Gastrocnemius medialis (tissue), 4 donors: ENCODE data around the gene PTPRR. TPM values are rescaled to one million over a fixed set of nuclear protein-coding genes. Genes with fewer than 3 reads are reported as not detected.

ENCODE experiments used
- ATAC-seq, 2 donors: fragments of 150-250 bp; one replicate each; pipeline ENCODE4 v1.9.1; 2016
- DNase-seq, 2 donors: peaks; one replicate each; pipeline ENCODE4 v3.0.0-alpha.2; 2019
- H3K27ac ChIP-seq, 4 donors: fragments of 200-600 bp; sonication (generic); 1 replicate in 1 of 4; 2 replicates in 3 of 4; pipeline ENCODE4 v1.5.1; 2016 to 2018; ENCODE audit warnings: mild to moderate bottlenecking in 2 of 4, moderate library complexity in 1 of 4
- H3K27me3 ChIP-seq, 3 donors: fragments of 200-600 bp; sonication (generic) in 2 of 3; 1 replicate in 1 of 3; 2 replicates in 2 of 3; pipeline versions ENCODE4 v1.5.1 to v1.6.0; 2016 to 2019; ENCODE audit warnings: mild to moderate bottlenecking in 1 of 3, moderate library complexity in 1 of 3
- H3K36me3 ChIP-seq, 2 donors: fragments of 200-600 bp; sonication (generic) in 1 of 2; one replicate each; pipeline ENCODE4 v1.5.1; 2017 to 2018
- H3K4me1 ChIP-seq, 2 donors: fragments of 200-600 bp; sonication (generic) in 1 of 2; one replicate each; pipeline ENCODE4 v1.5.1; 2016 to 2017; ENCODE audit warnings: mild to moderate bottlenecking in 2 of 2
- H3K4me3 ChIP-seq, 4 donors: fragments of 200-600 bp; sonication (generic) in 3 of 4; 1 replicate in 1 of 4; 2 replicates in 3 of 4; pipeline ENCODE4 v1.5.1; 2016 to 2019; ENCODE audit warnings: mild to moderate bottlenecking in 2 of 4
- H3K9me3 ChIP-seq, 3 donors: fragments of 200-600 bp; sonication (generic) in 2 of 3; 1 replicate in 1 of 3; 2 replicates in 2 of 3; pipeline ENCODE4 v1.5.1; 2016 to 2019
- POLR2A ChIP-seq, 2 donors: fragments of 450-650 bp; IDR thresholded peaks; one replicate each; pipeline ENCODE4 v1.6.1; 2017; ENCODE audit warnings: antibody characterized with exemption in 2 of 2, mild to moderate bottlenecking in 2 of 2, moderate library complexity in 2 of 2
- in situ Hi-C, 4 donors: fragments of 200-750 bp; cut with MboI; loops; one replicate each; pipeline versions ENCODE4 v1.15.0 to v1.8.0; 2017; ENCODE audit warnings: low sequenced_read_pairs in 4 of 4
- intact Hi-C: fragments of 100-400 bp; cut with DNase I; formaldehyde crosslinking; loops from one replicate; pipeline ENCODE4 v1.15.1; 2023; ENCODE audit warnings: low total_unique reads
- total RNA-seq, 4 donors: library from RNA; depleted of rRNA; stranded (reverse); fragments of >200 nt; gene quantifications; one replicate each; pipeline versions ENCODE4 v1.1.0 to v1.2.3, GENCODE V29; 2016
- TF ChIP-seq, protein P1 (sequence below), 5 experiments: fragments of 450-650 bp in 3 of 5; fragments of 200-600 bp in 2 of 5; sonication (generic) in 2 of 5; IDR thresholded peaks in 4 of 5; conservative IDR thresholded peaks in 1 of 5; 1 replicate in 4 of 5; 2 replicates in 1 of 5; pipeline ENCODE4 v1.5.1; 2016 to 2019; ENCODE audit warnings: antibody characterized with exemption in 5 of 5, mild to moderate bottlenecking in 3 of 5, moderate library complexity in 3 of 5

The PTPRR gene
- total RNA-seq, 4 donors from 2014 or later = 0.18 to 0.20 TPM; not detected in 2

- no peak overlapping the region for H3K27ac ChIP-seq
- intact Hi-C loops = no loop called here
- TF ChIP-seq POLR2A (IDR thresholded peaks at IDR 0.05) = no peak
- TF ChIP-seq, protein P1, sequence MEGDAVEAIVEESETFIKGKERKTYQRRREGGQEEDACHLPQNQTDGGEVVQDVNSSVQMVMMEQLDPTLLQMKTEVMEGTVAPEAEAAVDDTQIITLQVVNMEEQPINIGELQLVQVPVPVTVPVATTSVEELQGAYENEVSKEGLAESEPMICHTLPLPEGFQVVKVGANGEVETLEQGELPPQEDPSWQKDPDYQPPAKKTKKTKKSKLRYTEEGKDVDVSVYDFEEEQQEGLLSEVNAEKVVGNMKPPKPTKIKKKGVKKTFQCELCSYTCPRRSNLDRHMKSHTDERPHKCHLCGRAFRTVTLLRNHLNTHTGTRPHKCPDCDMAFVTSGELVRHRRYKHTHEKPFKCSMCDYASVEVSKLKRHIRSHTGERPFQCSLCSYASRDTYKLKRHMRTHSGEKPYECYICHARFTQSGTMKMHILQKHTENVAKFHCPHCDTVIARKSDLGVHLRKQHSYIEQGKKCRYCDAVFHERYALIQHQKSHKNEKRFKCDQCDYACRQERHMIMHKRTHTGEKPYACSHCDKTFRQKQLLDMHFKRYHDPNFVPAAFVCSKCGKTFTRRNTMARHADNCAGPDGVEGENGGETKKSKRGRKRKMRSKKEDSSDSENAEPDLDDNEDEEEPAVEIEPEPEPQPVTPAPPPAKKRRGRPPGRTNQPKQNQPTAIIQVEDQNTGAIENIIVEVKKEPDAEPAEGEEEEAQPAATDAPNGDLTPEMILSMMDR (IDR thresholded peaks at IDR 0.05 in 4 of 5, conservative IDR thresholded peaks at IDR 0.05 in 1 of 5) = no peak
- DNase-seq = no peak
- no peaks in the 10 kb centered on the region for H3K36me3 ChIP-seq
- in situ Hi-C loops = no loop called here
- no peak for ATAC-seq
- H3K27me3 ChIP-seq = no peaks in the 10 kb centered on the region
- no peaks in the 10 kb centered on the region for H3K4me1 ChIP-seq
- no peak overlapping the region for H3K4me3 ChIP-seq
- H3K9me3 ChIP-seq = no peaks in the 10 kb centered on the region
Measured at GRCh38 chr12:70890895-70891832, 29.4 kb downstream of the PTPRR start.

GRCh38 chr12:70885956-70886355, 34.6 kb downstream of the PTPRR start:
- DNase-seq (no peak), ATAC-seq (no peak)
- no peak for TF ChIP-seq POLR2A (IDR thresholded peaks at IDR 0.05)
- TF ChIP-seq, protein P1 (IDR thresholded peaks at IDR 0.05 in 4 of 5, conservative IDR thresholded peaks at IDR 0.05 in 1 of 5) = no peak
- no peaks in the 10 kb centered on the region for H3K36me3 ChIP-seq
- H3K4me3 ChIP-seq = no peak overlapping the region
- no peak overlapping the region for H3K27ac ChIP-seq
- intact Hi-C loops (no loop called here), in situ Hi-C loops (no loop called here)
- H3K4me1 ChIP-seq = no peaks in the 10 kb centered on the region
- no peaks in the 10 kb centered on the region for H3K9me3 ChIP-seq
- H3K27me3 ChIP-seq = no peaks in the 10 kb centered on the region

- no peak for ATAC-seq
- in situ Hi-C loops = no loop called here
Measured at GRCh38 chr12:70883855-70884254, 36.7 kb downstream of the PTPRR start.

GRCh38 chr12:70880744-70881143, 39.8 kb downstream of the PTPRR start:
- TF ChIP-seq, protein P1 (IDR thresholded peaks at IDR 0.05 in 4 of 5, conservative IDR thresholded peaks at IDR 0.05 in 1 of 5) = no peak
- no peak for TF ChIP-seq POLR2A (IDR thresholded peaks at IDR 0.05)
- in situ Hi-C loops (no loop called here), intact Hi-C loops (no loop called here)
- no peaks in the 10 kb centered on the region for H3K27me3 ChIP-seq
- H3K4me3 ChIP-seq = no peak overlapping the region
- no peak overlapping the region for H3K27ac ChIP-seq
- H3K4me1 ChIP-seq = no peaks in the 10 kb centered on the region
- no peak for ATAC-seq
- H3K9me3 ChIP-seq = no peaks in the 10 kb centered on the region
- no peaks in the 10 kb centered on the region for H3K36me3 ChIP-seq
- DNase-seq = no peak

More at GRCh38 chr12:70883855-70884254, 36.7 kb downstream of the PTPRR start:
- H3K27ac ChIP-seq = no peak overlapping the region
- TF ChIP-seq, protein P1 (IDR thresholded peaks at IDR 0.05 in 4 of 5, conservative IDR thresholded peaks at IDR 0.05 in 1 of 5) = no peak
- no peak for TF ChIP-seq POLR2A (IDR thresholded peaks at IDR 0.05)
- DNase-seq = no peak
- no peaks in the 10 kb centered on the region for H3K9me3 ChIP-seq
- no peak overlapping the region for H3K4me3 ChIP-seq
- H3K4me1 ChIP-seq = no peaks in the 10 kb centered on the region
- H3K27me3 ChIP-seq = no peaks in the 10 kb centered on the region
- H3K36me3 ChIP-seq = no peaks in the 10 kb centered on the region
- intact Hi-C loops = no loop called here
